OCI-LY7 (cell line): ENCODE data around the gene NAV3.

Experiments used
- EZH2phosphoT487 ChIP-seq: fragments of 200-600 bp; sonication (generic); IDR thresholded peaks from 2 replicates; pipeline ENCODE4 v1.6.1; 2018; ENCODE audit warnings: low read depth, borderline replicate concordance, mild to moderate bottlenecking, mixed run types, antibody characterized with exemption, low read length, moderate library complexity, mixed read lengths
- TF ChIP-seq, protein P1 (sequence below): fragments of 200-600 bp; sonication (generic); conservative IDR thresholded peaks from 2 replicates; pipeline ENCODE4 v1.5.1; 2014; ENCODE audit warnings: mild to moderate bottlenecking, antibody characterized with exemption, low read length, moderate library complexity, mixed read lengths

- TF ChIP-seq, protein P1, sequence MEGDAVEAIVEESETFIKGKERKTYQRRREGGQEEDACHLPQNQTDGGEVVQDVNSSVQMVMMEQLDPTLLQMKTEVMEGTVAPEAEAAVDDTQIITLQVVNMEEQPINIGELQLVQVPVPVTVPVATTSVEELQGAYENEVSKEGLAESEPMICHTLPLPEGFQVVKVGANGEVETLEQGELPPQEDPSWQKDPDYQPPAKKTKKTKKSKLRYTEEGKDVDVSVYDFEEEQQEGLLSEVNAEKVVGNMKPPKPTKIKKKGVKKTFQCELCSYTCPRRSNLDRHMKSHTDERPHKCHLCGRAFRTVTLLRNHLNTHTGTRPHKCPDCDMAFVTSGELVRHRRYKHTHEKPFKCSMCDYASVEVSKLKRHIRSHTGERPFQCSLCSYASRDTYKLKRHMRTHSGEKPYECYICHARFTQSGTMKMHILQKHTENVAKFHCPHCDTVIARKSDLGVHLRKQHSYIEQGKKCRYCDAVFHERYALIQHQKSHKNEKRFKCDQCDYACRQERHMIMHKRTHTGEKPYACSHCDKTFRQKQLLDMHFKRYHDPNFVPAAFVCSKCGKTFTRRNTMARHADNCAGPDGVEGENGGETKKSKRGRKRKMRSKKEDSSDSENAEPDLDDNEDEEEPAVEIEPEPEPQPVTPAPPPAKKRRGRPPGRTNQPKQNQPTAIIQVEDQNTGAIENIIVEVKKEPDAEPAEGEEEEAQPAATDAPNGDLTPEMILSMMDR: no peak
- TF ChIP-seq EZH2phosphoT487: no peak
Measured at GRCh38 chr12:78199926-78200325, 369.2 kb downstream of the NAV3 start.
